Activated CD4-positive, alpha-beta memory T cell treated with anti-CD3 and anti-CD28 coated beads for 36 hours (primary cell): ENCODE data around the gene MSH5. TPM values are rescaled to one million over a fixed set of nuclear protein-coding genes. Genes with fewer than 3 reads are reported as not detected.

Experiments used
- CTCF ChIA-PET: fragments of 350-600 bp; sonication (Branson Sonifier 250); formaldehyde crosslinking; loops from one replicate; lab custom pipeline; 2021; ENCODE audit warnings: antibody characterized with exemption, inconsistent platforms; lab: Charles Lee
- POLR2A ChIA-PET: fragments of 350-600 bp; sonication (Branson Sonifier 250); formaldehyde crosslinking; loops from one replicate; lab custom pipeline; 2021; ENCODE audit warnings: antibody characterized with exemption; lab: Charles Lee
- DNase-seq: peaks from one replicate; pipeline ENCODE4 v3.0.0-alpha.2; 2020
- H3K27ac Mint-ChIP-seq: one replicate; pipeline ENCODE4 v1.8.0; 2021; ENCODE audit warnings: mixed read lengths
- H3K27me3 Mint-ChIP-seq: one replicate; pipeline ENCODE4 v1.8.0; 2021; ENCODE audit warnings: mixed read lengths
- H3K36me3 Mint-ChIP-seq: one replicate; pipeline ENCODE4 v1.8.0; 2021; ENCODE audit warnings: mixed read lengths
- H3K4me1 Mint-ChIP-seq: one replicate; pipeline ENCODE4 v1.8.0; 2021; ENCODE audit warnings: low read depth, mixed read lengths
- H3K4me3 Mint-ChIP-seq: one replicate; pipeline ENCODE4 v1.8.0; 2021; ENCODE audit warnings: mild to moderate bottlenecking, mixed read lengths
- H3K9me3 Mint-ChIP-seq: one replicate; pipeline ENCODE4 v1.8.0; 2021; ENCODE audit warnings: mixed read lengths
- intact Hi-C: fragments of 100-400 bp; cut with micrococcal nuclease; formaldehyde crosslinking; loops from one replicate; pipeline ENCODE4 v1.15.1; 2023
- total RNA-seq, 2 experiments: library from RNA; stranded (reverse); gene quantifications; one replicate each; pipeline ENCODE4 v1.2.3, GENCODE V29; 2021

MSH5 gene
- total RNA-seq, 2 experiments from 2014 or later: 80.9 to 83.8 TPM

DNA sequence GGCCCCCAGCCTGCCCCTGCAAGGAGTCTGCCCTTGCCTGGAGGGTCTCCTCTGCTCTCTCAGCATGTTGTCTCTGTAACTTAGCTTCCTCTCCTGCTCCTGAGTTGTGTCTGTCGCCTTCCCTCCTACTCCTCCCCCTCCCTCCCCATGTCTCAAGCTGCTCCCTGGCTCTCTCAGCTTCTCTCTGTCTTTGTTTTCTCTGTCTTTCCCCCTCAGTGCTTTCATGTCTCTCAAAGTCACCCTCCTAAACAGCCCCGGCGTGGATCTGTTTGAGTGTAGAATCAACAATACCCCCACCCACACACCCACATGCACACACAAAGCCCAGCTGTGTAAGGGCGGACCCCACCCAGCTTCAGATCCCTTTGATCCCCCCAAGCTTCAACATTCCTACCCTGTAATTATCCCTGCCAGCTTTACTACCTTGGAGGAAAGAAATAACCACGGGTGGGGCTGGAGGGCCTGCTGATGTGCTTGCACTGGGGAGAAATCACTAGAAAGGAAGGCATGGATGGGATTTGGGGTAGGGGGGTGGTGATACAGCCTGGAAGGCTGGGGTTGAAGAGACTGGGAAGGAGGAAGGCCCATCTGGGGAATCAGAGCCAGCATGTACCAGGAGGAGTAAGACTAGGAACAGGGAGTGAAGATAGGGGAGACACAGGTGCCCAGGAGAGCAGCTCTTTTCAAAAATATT, 25.7 kb upstream of the MSH5 start:
- no peak overlapping the region for H3K27ac Mint-ChIP-seq
- no peaks in the 10 kb centered on the region for H3K36me3 Mint-ChIP-seq
- intact Hi-C loops: no loop called here
- H3K9me3 Mint-ChIP-seq: no peaks in the 10 kb centered on the region
- H3K27me3 Mint-ChIP-seq: no peaks in the 10 kb centered on the region
- H3K4me3 Mint-ChIP-seq: no peak overlapping the region
- DNase-seq: no peak
- H3K4me1 Mint-ChIP-seq: peaks cover 2% of the 10 kb centered on the region
- ChIA-PET CTCF (interaction anchor here (1.4 to 2.0 kb wide), 3 partner anchors 24 to 56 kb away, joined by 3 to 6 read pairs (median 4); no protein-coding TSS in a partner anchor), POLR2A (no interaction called here)

DNA sequence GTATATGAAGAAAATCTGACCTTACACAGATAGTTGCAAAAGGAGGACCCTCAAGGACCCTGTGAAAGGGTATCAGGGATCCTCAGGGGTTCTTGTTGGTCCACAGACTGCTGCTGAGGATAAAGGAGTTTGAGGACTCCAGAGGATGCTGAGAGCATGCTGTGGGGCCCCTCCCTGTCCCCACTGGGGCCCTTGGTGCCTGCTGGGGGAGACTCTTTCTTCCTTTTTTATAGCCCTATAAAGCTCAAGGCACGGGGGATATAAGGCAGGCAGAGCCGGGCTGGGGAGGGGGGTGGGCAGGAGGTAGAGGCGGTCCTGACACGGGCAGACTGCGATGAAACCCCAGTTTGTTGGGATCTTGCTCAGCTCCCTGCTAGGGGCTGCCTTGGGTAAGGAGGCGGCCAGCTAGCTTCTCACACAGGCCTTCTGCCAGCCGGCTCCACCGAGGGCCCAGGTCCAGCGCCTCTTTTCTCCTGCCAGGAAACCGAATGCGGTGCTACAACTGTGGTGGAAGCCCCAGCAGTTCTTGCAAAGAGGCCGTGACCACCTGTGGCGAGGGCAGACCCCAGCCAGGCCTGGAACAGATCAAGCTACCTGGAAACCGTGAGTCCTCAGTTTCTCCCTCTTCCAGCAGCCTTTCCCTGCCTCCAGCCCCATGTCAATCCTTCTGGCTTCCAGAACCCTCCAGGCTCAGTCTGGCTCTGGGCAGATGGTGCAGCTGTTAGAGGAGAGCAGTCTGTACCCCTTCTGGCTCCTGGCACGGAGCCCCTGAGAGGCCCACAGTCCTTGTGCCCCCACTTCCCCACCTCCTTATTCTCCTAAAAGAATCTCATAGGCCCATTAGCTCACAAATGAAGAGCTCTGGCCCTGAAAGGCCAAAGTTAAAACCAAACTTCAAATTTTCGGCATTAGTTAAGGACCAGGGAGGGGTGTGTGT, 24.5 kb upstream of the MSH5 start, which contains the start of gene LY6G6D:
TSS of gene LY6G6D (plus strand) at position 327 of the 937 bp plus-strand sequence. CDS start at position 335, 8 bp downstream.
- no peaks in the 10 kb centered on the region for H3K27me3 Mint-ChIP-seq
- H3K4me1 Mint-ChIP-seq: peaks cover 2% of the 10 kb centered on the region
- ChIA-PET POLR2A (no interaction called here), CTCF (interaction anchor here (1.1 to 1.4 kb wide), 3 partner anchors 14 to 115 kb away, joined by 3 to 5 read pairs (median 3); no protein-coding TSS in a partner anchor)
- DNase-seq: no peak
- H3K27ac Mint-ChIP-seq: no peak within 1 kb of the TSS
- intact Hi-C loops: no loop called here
- H3K36me3 Mint-ChIP-seq: no peaks in the 10 kb centered on the region
- no peak within 1 kb of the TSS for H3K4me3 Mint-ChIP-seq
- H3K9me3 Mint-ChIP-seq: no peaks in the 10 kb centered on the region

GRCh38 chr6:31717499-31718222, 22.1 kb upstream of the MSH5 start:
- no peaks in the 10 kb centered on the region for H3K36me3 Mint-ChIP-seq
- ChIA-PET CTCF (no interaction called here), POLR2A (no interaction called here)
- intact Hi-C loops: no loop called here
- no peaks in the 10 kb centered on the region for H3K27me3 Mint-ChIP-seq
- no peak overlapping the region for H3K4me3 Mint-ChIP-seq
- DNase-seq: no peak
- no peaks in the 10 kb centered on the region for H3K4me1 Mint-ChIP-seq
- H3K9me3 Mint-ChIP-seq: no peaks in the 10 kb centered on the region
- H3K27ac Mint-ChIP-seq: no peak overlapping the region

DNA sequence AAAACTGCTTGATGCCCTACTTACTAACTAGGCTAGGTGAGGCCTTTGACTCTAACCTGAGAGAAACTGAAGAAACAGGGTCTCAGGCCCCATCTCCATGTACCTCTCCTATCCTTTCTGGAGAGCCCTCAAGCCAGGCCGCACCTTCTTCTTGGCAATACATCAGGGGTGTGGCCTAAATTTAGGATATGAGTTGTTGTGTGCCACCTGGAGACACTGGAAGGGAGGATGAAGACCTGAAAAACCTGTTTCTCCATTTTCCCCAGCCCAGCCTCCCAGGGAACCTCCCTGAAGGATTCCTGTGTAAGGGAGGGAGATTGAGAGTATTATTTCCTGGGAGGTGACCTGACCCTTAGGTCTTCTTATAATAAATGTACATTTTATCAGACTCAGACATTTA, 21.5 kb upstream of the MSH5 start:
- Mint-ChIP-seq H3K4me3 (no peak overlapping the region), H3K27ac (no peak overlapping the region), H3K4me1 (no peaks in the 10 kb centered on the region), H3K36me3 (no peaks in the 10 kb centered on the region), H3K27me3 (no peaks in the 10 kb centered on the region), H3K9me3 (no peaks in the 10 kb centered on the region)
- POLR2A ChIA-PET: no interaction called here
- intact Hi-C loops: no loop called here
- CTCF ChIA-PET: no interaction called here
- DNase-seq: no peak

GRCh38 chr6:31719001-31719400, 20.8 kb upstream of the MSH5 start:
- intact Hi-C loops: no loop called here
- no peaks in the 10 kb centered on the region for H3K27me3 Mint-ChIP-seq
- H3K4me1 Mint-ChIP-seq: no peaks in the 10 kb centered on the region
- H3K4me3 Mint-ChIP-seq: no peak overlapping the region
- H3K9me3 Mint-ChIP-seq: no peaks in the 10 kb centered on the region
- no peaks in the 10 kb centered on the region for H3K36me3 Mint-ChIP-seq
- H3K27ac Mint-ChIP-seq: no peak overlapping the region
- POLR2A ChIA-PET: no interaction called here
- DNase-seq: no peak
- CTCF ChIA-PET: no interaction called here

DNA sequence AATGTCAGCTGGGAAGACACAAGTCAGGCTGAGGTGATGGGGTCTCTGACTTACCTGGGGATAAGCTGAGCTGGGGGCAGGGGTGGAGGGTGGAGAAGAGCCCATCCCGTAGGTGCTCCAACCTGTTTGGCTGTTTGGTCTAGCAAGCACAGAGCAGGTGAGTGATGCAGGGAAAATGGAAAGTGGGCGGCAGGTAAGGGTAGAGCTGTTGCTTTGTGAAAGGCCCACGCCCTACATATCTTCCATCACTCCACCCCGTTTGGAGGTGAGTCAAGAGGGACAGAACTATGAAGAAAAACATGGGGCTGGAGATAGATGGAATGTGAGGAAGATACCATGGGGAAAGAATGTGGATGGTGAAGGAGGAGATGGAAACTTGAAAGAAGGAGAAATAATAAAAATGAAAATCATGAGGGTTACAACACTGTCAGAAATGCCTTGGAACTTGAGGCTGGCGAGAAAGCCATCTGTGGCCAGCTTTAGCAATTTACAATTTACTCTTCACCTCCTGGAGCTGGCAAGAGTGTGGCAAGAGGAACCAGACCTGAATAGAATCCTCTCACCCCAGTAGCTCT, 19.5 kb upstream of the MSH5 start:
- CTCF ChIA-PET: interaction anchor here (2.0 kb wide), 1 partner anchor 49 kb away, joined by 5 read pairs; no protein-coding TSS in a partner anchor
- no peak overlapping the region for H3K27ac Mint-ChIP-seq

GRCh38 chr6:31721351-31722020, 18.3 kb upstream of the MSH5 start, which contains the start of gene LY6G6C:
Gene LY6G6C, minus strand, starts transcription at chr6:31721746. Its CDS starts 67 bp downstream, at chr6:31721679.
- POLR2A ChIA-PET: no interaction called here
- H3K27me3 Mint-ChIP-seq: no peaks in the 10 kb centered on the region
- peaks cover 10% of the 10 kb centered on the region for H3K4me1 Mint-ChIP-seq
- H3K9me3 Mint-ChIP-seq: no peaks in the 10 kb centered on the region
- H3K36me3 Mint-ChIP-seq: no peaks in the 10 kb centered on the region
- DNase-seq: no peak
- CTCF ChIA-PET: interaction anchor here (2.0 kb wide), 1 partner anchor 48 kb away, joined by 5 read pairs; no protein-coding TSS in a partner anchor
- intact Hi-C loops: no loop called here
- H3K4me3 Mint-ChIP-seq: no peak within 1 kb of the TSS
- no peak within 1 kb of the TSS for H3K27ac Mint-ChIP-seq

More for the DNA sequence above, 19.5 kb upstream of the MSH5 start:
- H3K4me1 Mint-ChIP-seq: no peaks in the 10 kb centered on the region
- H3K36me3 Mint-ChIP-seq: no peaks in the 10 kb centered on the region
- POLR2A ChIA-PET: no interaction called here
- intact Hi-C loops: no loop called here
- DNase-seq: no peak
- H3K4me3 Mint-ChIP-seq: no peak overlapping the region
- no peaks in the 10 kb centered on the region for H3K27me3 Mint-ChIP-seq
- H3K9me3 Mint-ChIP-seq: no peaks in the 10 kb centered on the region

GRCh38 chr6:31722173-31722572, 17.6 kb upstream of the MSH5 start:
- CTCF ChIA-PET: no interaction called here
- no peak overlapping the region for H3K27ac Mint-ChIP-seq
- H3K4me1 Mint-ChIP-seq: peaks cover 16% of the 10 kb centered on the region

DNA sequence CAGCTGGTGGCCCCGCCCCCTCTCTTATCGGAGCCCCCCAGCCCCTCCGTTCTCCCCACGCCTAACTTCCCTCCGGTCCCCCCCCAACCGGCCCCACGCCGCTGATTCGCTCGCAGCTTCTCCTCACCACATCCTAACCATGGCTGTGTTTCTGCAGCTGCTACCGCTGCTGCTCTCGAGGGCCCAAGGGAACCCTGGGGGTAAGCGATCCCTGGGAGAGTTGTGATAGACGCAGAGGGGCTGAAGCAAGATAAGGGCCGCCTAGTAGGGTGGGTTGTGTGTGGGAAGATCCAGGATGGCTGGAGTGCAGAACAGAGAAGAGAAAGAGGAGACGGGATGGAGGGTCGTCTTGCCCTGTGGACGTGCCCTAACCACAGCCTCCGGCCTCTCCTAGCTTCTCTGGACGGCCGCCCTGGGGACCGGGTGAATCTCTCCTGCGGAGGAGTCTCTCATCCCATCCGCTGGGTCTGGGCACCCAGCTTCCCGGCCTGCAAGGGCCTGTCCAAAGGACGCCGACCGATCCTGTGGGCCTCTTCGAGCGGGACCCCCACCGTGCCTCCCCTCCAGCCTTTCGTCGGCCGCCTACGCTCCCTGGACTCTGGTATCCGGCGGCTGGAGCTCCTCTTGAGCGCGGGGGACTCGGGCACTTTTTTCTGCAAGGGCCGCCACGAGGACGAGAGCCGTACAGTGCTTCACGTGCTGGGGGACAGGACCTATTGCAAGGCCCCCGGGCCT, 16.4 kb upstream of the MSH5 start, which contains the start of gene MPIG6B:
TSS of gene MPIG6B (plus strand) at position 129 of the 735 bp plus-strand sequence. CDS start at position 140, 11 bp downstream.
- POLR2A ChIA-PET: no interaction called here
- H3K27me3 Mint-ChIP-seq: no peaks in the 10 kb centered on the region
- no peak within 1 kb of the TSS for H3K4me3 Mint-ChIP-seq
- no peak within 1 kb of the TSS for H3K27ac Mint-ChIP-seq
- H3K4me1 Mint-ChIP-seq: peaks cover 24% of the 10 kb centered on the region
- CTCF ChIA-PET: interaction anchor here (1.0 kb wide), 1 partner anchor 31 kb away, joined by 4 read pairs; no protein-coding TSS in a partner anchor
- intact Hi-C loops: no loop called here
- no peak for DNase-seq
- H3K9me3 Mint-ChIP-seq: no peaks in the 10 kb centered on the region
- H3K36me3 Mint-ChIP-seq: no peaks in the 10 kb centered on the region

More at GRCh38 chr6:31722173-31722572, 17.6 kb upstream of the MSH5 start:
- H3K36me3 Mint-ChIP-seq: no peaks in the 10 kb centered on the region
- no peak for DNase-seq
- no peak overlapping the region for H3K4me3 Mint-ChIP-seq
- no peaks in the 10 kb centered on the region for H3K27me3 Mint-ChIP-seq
- POLR2A ChIA-PET: interaction anchor here (0.5 kb wide), 1 partner anchor 17 kb away, joined by 3 read pairs; no protein-coding TSS in a partner anchor
- intact Hi-C loops: no loop called here
- no peaks in the 10 kb centered on the region for H3K9me3 Mint-ChIP-seq

- H3K9me3 Mint-ChIP-seq: no peaks in the 10 kb centered on the region
- DNase-seq: no peak
- no peaks in the 10 kb centered on the region for H3K27me3 Mint-ChIP-seq
- ChIA-PET CTCF (interaction anchor here (1.0 kb wide), 1 partner anchor 32 kb away, joined by 4 read pairs; no protein-coding TSS in a partner anchor), POLR2A (interaction anchor here (1.2 kb wide), 1 partner anchor 89 kb away, joined by 4 read pairs; no protein-coding TSS in a partner anchor)
- peaks cover 31% of the 10 kb centered on the region for H3K4me1 Mint-ChIP-seq
- H3K27ac Mint-ChIP-seq: no peak overlapping the region
- intact Hi-C loops: no loop called here
- no peaks in the 10 kb centered on the region for H3K36me3 Mint-ChIP-seq
- no peak overlapping the region for H3K4me3 Mint-ChIP-seq
Observed at GRCh38 chr6:31723980-31724691, 15.7 kb upstream of the MSH5 start.
